WTC11 (cell line): ENCODE data around the gene SMIM38. TPM values are rescaled to one million over a fixed set of nuclear protein-coding genes. Genes with fewer than 3 reads are reported as not detected.

Experiments used
- ATAC-seq: fragments of 200-7000 bp; cut with Tn5 transposase; 2 replicates; pipeline ENCODE4 v1.10.0; 2021; ENCODE audit warnings: mild to moderate bottlenecking, moderate library complexity
- CTCF ChIA-PET: fragments of 300-600 bp; sonication (Branson Sonifier 250); formaldehyde crosslinking; loops from one replicate; lab custom pipeline; 2021; ENCODE audit warnings: antibody characterized with exemption; lab: Charles Lee
- POLR2A ChIA-PET: fragments of 350-600 bp; sonication (Branson Sonifier 250); formaldehyde crosslinking; loops from one replicate; lab custom pipeline; 2021; ENCODE audit warnings: antibody characterized with exemption; lab: Charles Lee
- DNase-seq: peaks from one replicate; pipeline ENCODE4 v3.0.0; 2021; ENCODE audit warnings: low spot score
- H3K27ac Mint-ChIP-seq: 2 replicates; pipeline ENCODE4 v1.8.0; 2021; ENCODE audit warnings: mixed read lengths
- H3K27me3 Mint-ChIP-seq: 2 replicates; pipeline ENCODE4 v1.8.0; 2021; ENCODE audit warnings: low read depth, mild to moderate bottlenecking, moderate library complexity, mixed read lengths
- H3K36me3 Mint-ChIP-seq: 2 replicates; pipeline ENCODE4 v1.8.0; 2021; ENCODE audit warnings: mixed read lengths
- H3K4me1 Mint-ChIP-seq: 2 replicates; pipeline ENCODE4 v1.8.0; 2022; ENCODE audit warnings: mixed read lengths
- H3K4me3 Mint-ChIP-seq: 2 replicates; pipeline ENCODE4 v1.8.0; 2021; ENCODE audit warnings: mild to moderate bottlenecking, moderate library complexity, mixed read lengths
- H3K9me3 Mint-ChIP-seq: 2 replicates; pipeline ENCODE4 v1.8.0; 2021; ENCODE audit warnings: mixed read lengths
- ATF1 ChIP-seq: sonication (generic); formaldehyde crosslinking; IDR thresholded peaks from 2 replicates; pipeline ENCODE4 v1.8.1; 2023; ENCODE audit warnings: mild to moderate bottlenecking, moderate library complexity, missing genetic modification reagents
- CREB1 ChIP-seq: sonication (generic); formaldehyde crosslinking; IDR thresholded peaks from 2 replicates; pipeline ENCODE4 v1.8.0; 2023; ENCODE audit warnings: mild to moderate bottlenecking, missing genetic modification reagents
- ELF4 ChIP-seq: sonication (generic); formaldehyde crosslinking; IDR thresholded peaks from 2 replicates; pipeline ENCODE4 v1.8.1; 2022; ENCODE audit warnings: low read depth, mild to moderate bottlenecking, moderate library complexity, missing genetic modification reagents
- ESRRA ChIP-seq: sonication (generic); formaldehyde crosslinking; IDR thresholded peaks from 2 replicates; pipeline ENCODE4 v1.8.1; 2022; ENCODE audit warnings: mild to moderate bottlenecking, missing genetic modification reagents, borderline replicate concordance
- FOXJ3 ChIP-seq: sonication (generic); formaldehyde crosslinking; IDR thresholded peaks from 2 replicates; pipeline ENCODE4 v1.9.0; 2021; ENCODE audit warnings: missing genetic modification reagents, mild to moderate bottlenecking, borderline replicate concordance
- FOXP1 ChIP-seq: sonication (generic); formaldehyde crosslinking; IDR thresholded peaks from 2 replicates; pipeline ENCODE4 v1.8.0; 2022; ENCODE audit warnings: missing genetic modification reagents, mild to moderate bottlenecking, moderate library complexity, borderline replicate concordance
- JUN ChIP-seq: sonication (generic); formaldehyde crosslinking; IDR thresholded peaks from 2 replicates; pipeline ENCODE4 v1.8.0; 2023; ENCODE audit warnings: mild to moderate bottlenecking, missing genetic modification reagents
- MYBL2 ChIP-seq: sonication (generic); formaldehyde crosslinking; IDR thresholded peaks from 2 replicates; pipeline ENCODE4 v1.8.1; 2023; ENCODE audit warnings: mild to moderate bottlenecking, moderate library complexity, missing genetic modification reagents
- NFYB ChIP-seq: sonication (generic); formaldehyde crosslinking; conservative IDR thresholded peaks from 2 replicates; pipeline ENCODE4 v1.8.0; 2022; ENCODE audit warnings: low read depth, missing genetic modification reagents
- NR2C2 ChIP-seq: sonication (generic); formaldehyde crosslinking; IDR thresholded peaks from 2 replicates; pipeline ENCODE4 v1.8.0; 2022; ENCODE audit warnings: mild to moderate bottlenecking, missing genetic modification reagents
- PRRX2 ChIP-seq: fragments of 250-450 bp; sonication (Bioruptor Pico); IDR thresholded peaks from 2 replicates; pipeline ENCODE4 v1.8.0; 2021; ENCODE audit warnings: mild to moderate bottlenecking
- SMAD4 ChIP-seq: sonication (generic); formaldehyde crosslinking; IDR thresholded peaks from 2 replicates; pipeline ENCODE4 v1.8.0; 2022; ENCODE audit warnings: mild to moderate bottlenecking, missing genetic modification reagents
- SP1 ChIP-seq: sonication (generic); formaldehyde crosslinking; conservative IDR thresholded peaks from 2 replicates; pipeline ENCODE4 v1.8.1; 2022; ENCODE audit warnings: missing genetic modification reagents
- TEAD4 ChIP-seq: sonication (generic); formaldehyde crosslinking; IDR thresholded peaks from 2 replicates; pipeline ENCODE4 v1.8.0; 2022; ENCODE audit warnings: mild to moderate bottlenecking, missing genetic modification reagents
- ZNF121 ChIP-seq: sonication (generic); formaldehyde crosslinking; IDR thresholded peaks from 2 replicates; pipeline ENCODE4 v1.8.0; 2023; ENCODE audit warnings: missing genetic modification reagents
- ZNF219 ChIP-seq: sonication (generic); formaldehyde crosslinking; IDR thresholded peaks from 2 replicates; pipeline ENCODE4 v1.8.0; 2023; ENCODE audit warnings: missing genetic modification reagents, mild to moderate bottlenecking, borderline replicate concordance
- ZNF317 ChIP-seq: sonication (generic); formaldehyde crosslinking; IDR thresholded peaks from 2 replicates; pipeline ENCODE4 v1.8.1; 2023; ENCODE audit warnings: low read depth, mild to moderate bottlenecking, moderate library complexity, missing genetic modification reagents, borderline replicate concordance
- ZNF416 ChIP-seq: fragments of 250-450 bp; sonication (Bioruptor Pico); IDR thresholded peaks from 2 replicates; pipeline ENCODE4 v1.9.0; 2021; ENCODE audit warnings: mild to moderate bottlenecking, inconsistent platforms
- ZNF423 ChIP-seq: fragments of 250-450 bp; sonication (Bioruptor Pico); IDR thresholded peaks from 2 replicates; pipeline ENCODE4 v2.1.2; 2022; ENCODE audit warnings: mild to moderate bottlenecking, moderate library complexity
- total RNA-seq: library from RNA; stranded (reverse); gene quantifications from 3 replicates; pipeline ENCODE4 v1.2.3, GENCODE V29; 2021
- TF ChIP-seq, protein P1 (sequence below): sonication (generic); formaldehyde crosslinking; IDR thresholded peaks from 2 replicates; pipeline ENCODE4 v1.8.0; 2022; ENCODE audit warnings: mild to moderate bottlenecking, missing genetic modification reagents
- TF ChIP-seq, protein P2 (sequence below): fragments of 250-450 bp; sonication (Bioruptor Pico); IDR thresholded peaks from 2 replicates; pipeline ENCODE4 v1.8.0; 2021; ENCODE audit warnings: mild to moderate bottlenecking
- TF ChIP-seq, protein P3 (sequence below): sonication (generic); formaldehyde crosslinking; IDR thresholded peaks from 2 replicates; pipeline ENCODE4 v1.8.1; 2022; ENCODE audit warnings: mild to moderate bottlenecking, missing genetic modification reagents, moderate library complexity, borderline replicate concordance
- TF ChIP-seq, protein P4 (sequence below): sonication (generic); formaldehyde crosslinking; IDR thresholded peaks from 2 replicates; pipeline ENCODE4 v1.8.1; 2023; ENCODE audit warnings: mild to moderate bottlenecking, missing genetic modification reagents, moderate library complexity
- TF ChIP-seq, protein P5 (sequence below): sonication (generic); formaldehyde crosslinking; conservative IDR thresholded peaks from 2 replicates; pipeline ENCODE4 v1.8.1; 2022; ENCODE audit warnings: mild to moderate bottlenecking, missing genetic modification reagents
- TF ChIP-seq, protein P6 (sequence below): sonication (generic); formaldehyde crosslinking; IDR thresholded peaks from 2 replicates; pipeline ENCODE4 v1.8.0; 2022; ENCODE audit warnings: mild to moderate bottlenecking, missing genetic modification reagents
- TF ChIP-seq, protein P7 (sequence below): fragments of 250-450 bp; sonication (Bioruptor Pico); IDR thresholded peaks from 2 replicates; pipeline ENCODE4 v2.1.2; 2022; ENCODE audit warnings: mild to moderate bottlenecking, moderate library complexity
- TF ChIP-seq, protein P8 (sequence below): sonication (generic); formaldehyde crosslinking; IDR thresholded peaks from 2 replicates; pipeline ENCODE4 v1.8.0; 2022; ENCODE audit warnings: mild to moderate bottlenecking, missing genetic modification reagents

Gene SMIM38
- total RNA-seq, 1 experiment from 2014 or later: 0.39 TPM

DNA sequence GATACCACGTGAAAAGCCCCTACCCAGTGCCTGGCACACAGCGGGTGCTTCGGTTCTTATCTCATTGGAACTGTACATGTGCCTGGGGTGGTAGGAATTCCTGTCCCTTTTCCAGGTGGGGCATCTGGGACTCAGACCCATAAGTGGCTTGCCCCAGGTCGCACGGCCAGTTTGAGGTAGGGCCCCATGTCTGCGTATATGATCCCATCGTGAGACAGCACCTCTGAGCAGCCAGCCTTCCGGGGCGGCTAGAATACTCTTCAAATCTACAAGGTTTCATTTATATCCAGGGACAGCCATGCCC, 33.5 kb upstream of the SMIM38 start:
- H3K27ac Mint-ChIP-seq: peak overlapping the region; percentile 79; the same call in 1 of the 2 replicates
- TF ChIP-seq FOXJ3 (no peak), ZNF121 (CRISPR knock-in tag) (no peak), FOXP1 (CRISPR knock-in tag) (no peak), ELF4 (CRISPR knock-in tag) (no peak), NFYB (CRISPR knock-in tag) (no peak), NR2C2 (no peak), SMAD4 (CRISPR knock-in tag) (no peak), ESRRA (CRISPR knock-in tag) (no peak), MYBL2 (CRISPR knock-in tag) (no peak), ZNF317 (CRISPR knock-in tag) (no peak), ZNF219 (no peak)
- TF ChIP-seq, protein P1, sequence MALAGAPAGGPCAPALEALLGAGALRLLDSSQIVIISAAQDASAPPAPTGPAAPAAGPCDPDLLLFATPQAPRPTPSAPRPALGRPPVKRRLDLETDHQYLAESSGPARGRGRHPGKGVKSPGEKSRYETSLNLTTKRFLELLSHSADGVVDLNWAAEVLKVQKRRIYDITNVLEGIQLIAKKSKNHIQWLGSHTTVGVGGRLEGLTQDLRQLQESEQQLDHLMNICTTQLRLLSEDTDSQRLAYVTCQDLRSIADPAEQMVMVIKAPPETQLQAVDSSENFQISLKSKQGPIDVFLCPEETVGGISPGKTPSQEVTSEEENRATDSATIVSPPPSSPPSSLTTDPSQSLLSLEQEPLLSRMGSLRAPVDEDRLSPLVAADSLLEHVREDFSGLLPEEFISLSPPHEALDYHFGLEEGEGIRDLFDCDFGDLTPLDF (CRISPR knock-in tag): no peak
- TF ChIP-seq, protein P2, sequence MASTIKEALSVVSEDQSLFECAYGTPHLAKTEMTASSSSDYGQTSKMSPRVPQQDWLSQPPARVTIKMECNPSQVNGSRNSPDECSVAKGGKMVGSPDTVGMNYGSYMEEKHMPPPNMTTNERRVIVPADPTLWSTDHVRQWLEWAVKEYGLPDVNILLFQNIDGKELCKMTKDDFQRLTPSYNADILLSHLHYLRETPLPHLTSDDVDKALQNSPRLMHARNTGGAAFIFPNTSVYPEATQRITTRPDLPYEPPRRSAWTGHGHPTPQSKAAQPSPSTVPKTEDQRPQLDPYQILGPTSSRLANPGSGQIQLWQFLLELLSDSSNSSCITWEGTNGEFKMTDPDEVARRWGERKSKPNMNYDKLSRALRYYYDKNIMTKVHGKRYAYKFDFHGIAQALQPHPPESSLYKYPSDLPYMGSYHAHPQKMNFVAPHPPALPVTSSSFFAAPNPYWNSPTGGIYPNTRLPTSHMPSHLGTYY (CRISPR knock-in tag): no peak
- TF ChIP-seq, protein P3, sequence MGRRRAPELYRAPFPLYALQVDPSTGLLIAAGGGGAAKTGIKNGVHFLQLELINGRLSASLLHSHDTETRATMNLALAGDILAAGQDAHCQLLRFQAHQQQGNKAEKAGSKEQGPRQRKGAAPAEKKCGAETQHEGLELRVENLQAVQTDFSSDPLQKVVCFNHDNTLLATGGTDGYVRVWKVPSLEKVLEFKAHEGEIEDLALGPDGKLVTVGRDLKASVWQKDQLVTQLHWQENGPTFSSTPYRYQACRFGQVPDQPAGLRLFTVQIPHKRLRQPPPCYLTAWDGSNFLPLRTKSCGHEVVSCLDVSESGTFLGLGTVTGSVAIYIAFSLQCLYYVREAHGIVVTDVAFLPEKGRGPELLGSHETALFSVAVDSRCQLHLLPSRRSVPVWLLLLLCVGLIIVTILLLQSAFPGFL (CRISPR knock-in tag): no peak
- TF ChIP-seq, protein P4, sequence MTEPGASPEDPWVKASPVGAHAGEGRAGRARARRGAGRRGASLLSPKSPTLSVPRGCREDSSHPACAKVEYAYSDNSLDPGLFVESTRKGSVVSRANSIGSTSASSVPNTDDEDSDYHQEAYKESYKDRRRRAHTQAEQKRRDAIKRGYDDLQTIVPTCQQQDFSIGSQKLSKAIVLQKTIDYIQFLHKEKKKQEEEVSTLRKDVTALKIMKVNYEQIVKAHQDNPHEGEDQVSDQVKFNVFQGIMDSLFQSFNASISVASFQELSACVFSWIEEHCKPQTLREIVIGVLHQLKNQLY (CRISPR knock-in tag): no peak
- TF ChIP-seq, protein P5, sequence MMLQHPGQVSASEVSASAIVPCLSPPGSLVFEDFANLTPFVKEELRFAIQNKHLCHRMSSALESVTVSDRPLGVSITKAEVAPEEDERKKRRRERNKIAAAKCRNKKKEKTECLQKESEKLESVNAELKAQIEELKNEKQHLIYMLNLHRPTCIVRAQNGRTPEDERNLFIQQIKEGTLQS (CRISPR knock-in tag): no peak
- TF ChIP-seq, protein P6, sequence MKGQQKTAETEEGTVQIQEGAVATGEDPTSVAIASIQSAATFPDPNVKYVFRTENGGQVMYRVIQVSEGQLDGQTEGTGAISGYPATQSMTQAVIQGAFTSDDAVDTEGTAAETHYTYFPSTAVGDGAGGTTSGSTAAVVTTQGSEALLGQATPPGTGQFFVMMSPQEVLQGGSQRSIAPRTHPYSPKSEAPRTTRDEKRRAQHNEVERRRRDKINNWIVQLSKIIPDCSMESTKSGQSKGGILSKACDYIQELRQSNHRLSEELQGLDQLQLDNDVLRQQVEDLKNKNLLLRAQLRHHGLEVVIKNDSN (CRISPR knock-in tag): no peak
- TF ChIP-seq, all 79 proteins: peak for 0
- DNase-seq: no peak
- Mint-ChIP-seq H3K27me3 (no peaks in the 10 kb centered on the region; the same call in 1 of the 2 replicates), H3K36me3 (peaks cover 7% of the 10 kb centered on the region; the same call in 1 of the 2 replicates), H3K4me1 (peaks cover 27% of the 10 kb centered on the region), H3K4me3 (no peak overlapping the region), H3K9me3 (peaks cover 11% of the 10 kb centered on the region)
- ChIA-PET CTCF (interaction anchor here (1.1 to 4.4 kb wide), 5 partner anchors 9 to 517 kb away, joined by 3 to 71 read pairs (median 9); no protein-coding TSS in a partner anchor), POLR2A (interaction anchor here (1.2 kb wide), 1 partner anchor 9 kb away, joined by 3 read pairs; no protein-coding TSS in a partner anchor)
- ATAC-seq: no peak

DNA sequence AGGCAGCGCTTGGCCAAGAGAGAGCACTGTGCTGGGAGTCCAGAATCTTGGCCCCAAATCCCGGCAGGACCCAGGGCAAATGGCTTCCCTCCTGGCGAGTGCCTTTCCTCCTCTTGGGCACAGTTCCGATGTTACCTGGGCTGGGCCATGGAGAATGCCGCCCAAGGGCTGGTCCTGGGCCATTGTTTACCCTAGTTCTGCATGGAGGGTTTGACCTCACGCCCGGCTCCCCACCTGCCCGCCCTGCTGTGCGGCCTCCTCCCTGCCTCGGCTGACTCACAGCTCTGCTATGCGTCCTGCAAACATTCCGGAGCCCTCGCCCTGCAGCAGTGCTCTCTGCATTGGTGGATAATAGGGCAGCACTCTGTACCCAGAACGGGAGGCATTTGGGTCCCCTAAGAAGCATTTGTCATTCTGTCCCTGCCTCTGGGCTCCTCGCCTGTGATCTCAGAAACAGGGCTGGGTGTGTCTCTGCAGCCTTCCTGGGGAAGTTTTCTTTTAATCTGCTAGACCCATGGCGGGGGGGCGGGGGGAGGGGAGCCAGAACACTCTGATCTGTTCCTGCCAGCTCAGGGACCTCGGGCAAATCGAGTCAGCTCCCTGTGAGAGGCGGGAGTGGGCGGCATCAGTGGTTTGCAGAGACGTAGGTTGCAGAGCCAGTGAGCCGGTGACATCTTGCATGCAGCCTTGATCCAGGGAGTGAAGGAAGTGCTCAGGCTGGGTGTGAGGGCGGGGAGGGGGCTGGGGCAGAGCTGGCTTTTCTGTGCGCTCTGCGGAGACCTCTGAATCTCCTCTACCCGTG, 32.9 kb upstream of the SMIM38 start:
- H3K27ac Mint-ChIP-seq: peak overlapping the region; percentile 79; the same call in 1 of the 2 replicates
- peaks cover 16% of the 10 kb centered on the region for H3K9me3 Mint-ChIP-seq
- H3K36me3 Mint-ChIP-seq: peaks cover 9% of the 10 kb centered on the region; the same call in 1 of the 2 replicates
- peaks cover 27% of the 10 kb centered on the region for H3K4me1 Mint-ChIP-seq
- no peaks in the 10 kb centered on the region; the same call in 1 of the 2 replicates for H3K27me3 Mint-ChIP-seq
- POLR2A ChIA-PET: interaction anchor here (1.2 kb wide), 1 partner anchor 9 kb away, joined by 3 read pairs; no protein-coding TSS in a partner anchor
- CTCF ChIA-PET: interaction anchor here (1.1 to 4.4 kb wide), 6 partner anchors 9 to 516 kb away, joined by 3 to 71 read pairs (median 6); no protein-coding TSS in a partner anchor
- DNase-seq: peak; percentile 86
- peak; percentile 88 for ATAC-seq
- H3K4me3 Mint-ChIP-seq: peak overlapping the region; percentile 50
- TF ChIP-seq ATF1 (CRISPR knock-in tag) (no peak), SP1 (peak; percentile 16; the same call in 1 of the 2 replicates), CREB1 (no peak), TEAD4 (CRISPR knock-in tag) (peak; percentile 81), JUN (CRISPR knock-in tag) (peak; percentile 74; the same call in 1 of the 2 replicates), ZNF423 (CRISPR knock-in tag) (peak; percentile 79; the same call in 1 of the 2 replicates), PRRX2 (CRISPR knock-in tag) (no peak), ZNF416 (CRISPR knock-in tag) (no peak)
- TF ChIP-seq, protein P4 (CRISPR knock-in tag): no peak
- TF ChIP-seq, protein P7, sequence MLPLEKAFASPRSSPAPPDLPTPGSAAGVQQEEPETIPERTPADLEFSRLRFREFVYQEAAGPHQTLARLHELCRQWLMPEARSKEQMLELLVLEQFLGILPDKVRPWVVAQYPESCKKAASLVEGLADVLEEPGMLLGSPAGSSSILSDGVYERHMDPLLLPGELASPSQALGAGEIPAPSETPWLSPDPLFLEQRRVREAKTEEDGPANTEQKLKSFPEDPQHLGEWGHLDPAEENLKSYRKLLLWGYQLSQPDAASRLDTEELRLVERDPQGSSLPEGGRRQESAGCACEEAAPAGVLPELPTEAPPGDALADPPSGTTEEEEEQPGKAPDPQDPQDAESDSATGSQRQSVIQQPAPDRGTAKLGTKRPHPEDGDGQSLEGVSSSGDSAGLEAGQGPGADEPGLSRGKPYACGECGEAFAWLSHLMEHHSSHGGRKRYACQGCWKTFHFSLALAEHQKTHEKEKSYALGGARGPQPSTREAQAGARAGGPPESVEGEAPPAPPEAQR: no peak
- TF ChIP-seq, protein P8, sequence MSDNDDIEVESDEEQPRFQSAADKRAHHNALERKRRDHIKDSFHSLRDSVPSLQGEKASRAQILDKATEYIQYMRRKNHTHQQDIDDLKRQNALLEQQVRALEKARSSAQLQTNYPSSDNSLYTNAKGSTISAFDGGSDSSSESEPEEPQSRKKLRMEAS (CRISPR knock-in tag): no peak
